HEK293 (cell line): ENCODE data around the gene BLOC1S5.

Source experiments
- CTCF ChIP-seq: fragments of 450-650 bp; formaldehyde crosslinking; IDR thresholded peaks from 2 replicates; pipeline ENCODE4 v1.5.1; 2016; ENCODE audit warnings: missing biosample characterization, missing genetic modification characterization
- KLF7 ChIP-seq: fragments of 450-650 bp; formaldehyde crosslinking; IDR thresholded peaks from 2 replicates; pipeline ENCODE4 v1.5.1; 2016; ENCODE audit warnings: missing biosample characterization, missing genetic modification characterization, borderline replicate concordance
- PRDM4 ChIP-seq: fragments of 450-650 bp; formaldehyde crosslinking; IDR thresholded peaks from 2 replicates; pipeline ENCODE4 v1.5.1; 2017; ENCODE audit warnings: missing biosample characterization, missing genetic modification characterization
- SP3 ChIP-seq: fragments of 450-650 bp; formaldehyde crosslinking; IDR thresholded peaks from 2 replicates; pipeline ENCODE4 v1.5.1; 2016; ENCODE audit warnings: missing biosample characterization, missing genetic modification characterization
- WT1 ChIP-seq: fragments of 450-650 bp; formaldehyde crosslinking; IDR thresholded peaks from 2 replicates; pipeline ENCODE4 v1.5.1; 2016; ENCODE audit warnings: missing biosample characterization, missing genetic modification characterization
- YY1 ChIP-seq: fragments of 450-650 bp; formaldehyde crosslinking; IDR thresholded peaks from 2 replicates; pipeline ENCODE4 v1.5.1; 2018; ENCODE audit warnings: missing biosample characterization, missing genetic modification characterization
- ZNF266 ChIP-seq: fragments of 450-650 bp; formaldehyde crosslinking; IDR thresholded peaks from 2 replicates; pipeline ENCODE4 v1.5.1; 2016; ENCODE audit warnings: missing biosample characterization, missing genetic modification characterization, low read depth
- ZNF433 ChIP-seq: fragments of 450-650 bp; formaldehyde crosslinking; IDR thresholded peaks from 2 replicates; pipeline ENCODE4 v1.5.1; 2016; ENCODE audit warnings: missing biosample characterization, missing genetic modification characterization, low read depth
- ZNF623 ChIP-seq: fragments of 450-650 bp; formaldehyde crosslinking; IDR thresholded peaks from 2 replicates; pipeline ENCODE4 v1.5.1; 2016; ENCODE audit warnings: missing biosample characterization, missing genetic modification characterization
- ZNF704 ChIP-seq: fragments of 450-650 bp; formaldehyde crosslinking; IDR thresholded peaks from 2 replicates; pipeline ENCODE4 v1.5.1; 2016; ENCODE audit warnings: missing biosample characterization, missing genetic modification characterization
- ZSCAN5A ChIP-seq: fragments of 450-650 bp; formaldehyde crosslinking; IDR thresholded peaks from 2 replicates; pipeline ENCODE4 v1.5.1; 2016; ENCODE audit warnings: missing biosample characterization, missing genetic modification characterization

- no peak for TF ChIP-seq ZNF433 (tag by site-specific recombination)
- TF ChIP-seq ZNF704 (tag by site-specific recombination): no peak
- no peak for TF ChIP-seq WT1 (tag by site-specific recombination)
- TF ChIP-seq ZSCAN5A (tag by site-specific recombination): no peak
- no peak for TF ChIP-seq CTCF (tag by site-specific recombination)
- no peak for TF ChIP-seq KLF7 (tag by site-specific recombination)
- no peak for TF ChIP-seq ZNF623 (tag by site-specific recombination)
- TF ChIP-seq YY1 (tag by site-specific recombination): no peak
- TF ChIP-seq PRDM4 (tag by site-specific recombination): no peak
- no peak for TF ChIP-seq ZNF266 (tag by site-specific recombination)
- TF ChIP-seq SP3: no peak
Observed at GRCh38 chr6:8029243-8029870, 34.8 kb downstream of the BLOC1S5 start.
